Neural cell (in vitro differentiated cells): ENCODE data around the gene ADPRS. TPM values are rescaled to one million over a fixed set of nuclear protein-coding genes. Genes with fewer than 3 reads are reported as not detected.

Source experiments
- H2AFZ ChIP-seq: fragments of 200-600, 300-800 bp; sonication (generic), shearing (Covaris generic); 2 replicates; pipeline ENCODE4 v1.6.0; 2014; ENCODE audit warnings: low read depth, mild to moderate bottlenecking, antibody characterized with exemption, low read length, moderate library complexity
- H3F3A ChIP-seq: fragments of 200-600 bp; shearing (Covaris generic); 2 replicates; pipeline ENCODE4 v1.6.1; 2016; ENCODE audit warnings: mild to moderate bottlenecking, moderate library complexity, mixed read lengths, antibody characterized with exemption, low read length; ENCODE audit not compliant: insufficient read depth, poor library complexity, severe bottlenecking
- H3K27ac ChIP-seq: fragments of 200-600, 300-800 bp; sonication (generic), shearing (Covaris generic); 2 replicates; pipeline ENCODE4 v1.5.1; 2014; ENCODE audit warnings: mild to moderate bottlenecking, low read length, moderate library complexity
- H3K27me3 ChIP-seq: fragments of 300-800, 200-600 bp; sonication (generic), shearing (Covaris generic); 2 replicates; pipeline ENCODE4 v1.6.0; 2014; ENCODE audit warnings: mild to moderate bottlenecking, low read depth, low read length, moderate library complexity; ENCODE audit not compliant: insufficient read depth
- H3K36me3 ChIP-seq: fragments of 300-800, 200-600 bp; sonication (generic), shearing (Covaris generic); 2 replicates; pipeline ENCODE4 v1.5.1; 2014; ENCODE audit warnings: mild to moderate bottlenecking, antibody characterized with exemption, low read length, moderate library complexity; ENCODE audit not compliant: insufficient read depth
- H3K4me2 ChIP-seq: fragments of 300-800, 200-600 bp; sonication (generic), shearing (Covaris generic); 2 replicates; pipeline ENCODE4 v1.6.0; 2014; ENCODE audit warnings: mild to moderate bottlenecking, low read length
- H3K4me3 ChIP-seq: fragments of 300-800, 200-600 bp; sonication (generic), shearing (Covaris generic); 2 replicates; pipeline ENCODE4 v1.5.1; 2014; ENCODE audit warnings: mild to moderate bottlenecking, low read length, moderate library complexity
- H3K79me2 ChIP-seq: fragments of 200-600 bp; shearing (Covaris generic); replicated peaks from 2 replicates; pipeline ENCODE4 v1.6.0; 2014; ENCODE audit warnings: mild to moderate bottlenecking, low read length, moderate library complexity; ENCODE audit not compliant: insufficient read depth
- H3K9ac ChIP-seq: fragments of 300-800, 200-600 bp; sonication (generic), shearing (Covaris generic); 2 replicates; pipeline ENCODE4 v1.6.1; 2016; ENCODE audit warnings: mild to moderate bottlenecking, low read length, mixed read lengths
- H3K9me2 ChIP-seq: fragments of 200-600 bp; shearing (Covaris generic); 2 replicates; pipeline ENCODE4 v1.6.1; 2016; ENCODE audit warnings: mild to moderate bottlenecking, low read length, mixed read lengths; ENCODE audit not compliant: insufficient read depth
- H3K9me3 ChIP-seq: fragments of 200-600, 300-800 bp; sonication (generic), shearing (Covaris generic); 2 replicates; pipeline ENCODE4 v1.6.1; 2016; ENCODE audit warnings: mild to moderate bottlenecking, mixed run types, low read length, moderate library complexity, mixed read lengths
- H4K20me1 ChIP-seq: fragments of 200-600 bp; shearing (Covaris generic); 2 replicates; pipeline ENCODE4 v1.6.1; 2016; ENCODE audit warnings: mild to moderate bottlenecking, mixed run types; ENCODE audit not compliant: insufficient read depth
- EP300 ChIP-seq: fragments of 450-650 bp; conservative IDR thresholded peaks from 2 replicates; pipeline ENCODE4 v1.6.1; 2014; ENCODE audit warnings: antibody characterized with exemption, mild to moderate bottlenecking, moderate library complexity; ENCODE audit not compliant: poor library complexity, severe bottlenecking
- EZH2 ChIP-seq: fragments of 200-600, 300-800 bp; shearing (Covaris generic), sonication (generic); IDR thresholded peaks from 2 replicates; pipeline ENCODE4 v1.6.1; 2014; ENCODE audit warnings: antibody characterized with exemption, low read length, borderline replicate concordance, mild to moderate bottlenecking; ENCODE audit not compliant: insufficient read depth, poor library complexity, severe bottlenecking
- MXI1 ChIP-seq: fragments of 450-650 bp; conservative IDR thresholded peaks from 2 replicates; pipeline ENCODE4 v1.6.1; 2014; ENCODE audit warnings: antibody characterized with exemption, mild to moderate bottlenecking; ENCODE audit not compliant: poor library complexity, severe bottlenecking
- POLR2AphosphoS5 ChIP-seq: IDR thresholded peaks from 2 replicates; pipeline ENCODE4 v1.6.1; 2012
- RAD21 ChIP-seq: fragments of 450-650 bp; conservative IDR thresholded peaks from 2 replicates; pipeline ENCODE4 v1.6.1; 2014; ENCODE audit warnings: antibody characterized with exemption, mild to moderate bottlenecking, moderate library complexity
- SMC3 ChIP-seq: fragments of 450-650 bp; conservative IDR thresholded peaks from 2 replicates; pipeline ENCODE4 v1.6.1; 2014; ENCODE audit warnings: antibody characterized with exemption, mild to moderate bottlenecking, moderate library complexity; ENCODE audit not compliant: poor library complexity
- TAF1 ChIP-seq: IDR thresholded peaks from 2 replicates; pipeline ENCODE4 v1.6.1; 2012; ENCODE audit warnings: low read depth
- polyA plus RNA-seq: library from polyadenylated mRNA; depleted of rRNA; stranded (reverse); fragments of >200 nt; gene quantifications from 2 replicates; pipeline ENCODE4 v1.2.3, GENCODE V29; 2014
- TF ChIP-seq, protein P1 (sequence below): IDR thresholded peaks from 2 replicates; pipeline ENCODE4 v1.6.1; 2012; ENCODE audit warnings: borderline replicate concordance
- TF ChIP-seq, protein P2 (sequence below): fragments of 450-650 bp; IDR thresholded peaks from 2 replicates; pipeline ENCODE4 v1.5.1; 2014; ENCODE audit warnings: antibody characterized with exemption, mild to moderate bottlenecking, moderate library complexity; ENCODE audit not compliant: poor library complexity, severe bottlenecking

Gene ADPRS
- polyA plus RNA-seq, 1 donor from 2014 or later = 66.7 TPM

DNA sequence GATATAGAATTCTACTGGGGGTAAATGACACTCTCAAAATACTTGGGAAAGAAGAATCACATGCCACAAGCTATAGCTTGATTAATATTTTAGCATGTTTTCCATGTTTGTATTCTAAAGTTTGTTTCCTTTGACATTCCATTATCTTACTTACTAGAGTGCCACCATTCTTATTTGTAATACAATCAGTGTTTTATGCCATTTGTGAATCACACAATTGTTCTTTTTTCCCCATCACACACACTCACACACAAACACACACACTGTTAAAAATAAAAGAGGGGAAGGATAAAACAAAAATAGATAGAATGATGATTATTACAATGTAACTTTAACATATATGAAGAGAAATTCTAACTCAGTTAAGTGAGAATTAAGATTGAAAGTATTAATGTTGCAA, 20.8 kb upstream of the ADPRS start:
- no peaks in the 10 kb centered on the region for H3K79me2 ChIP-seq
- H3K27ac ChIP-seq = no peak overlapping the region
- no peaks in the 10 kb centered on the region for H3K27me3 ChIP-seq
- no peaks in the 10 kb centered on the region for H3K36me3 ChIP-seq
- no peaks in the 10 kb centered on the region for H3F3A ChIP-seq
- H3K9ac ChIP-seq = no peak overlapping the region
- H3K9me2 ChIP-seq = no peaks in the 10 kb centered on the region
- H4K20me1 ChIP-seq = no peaks in the 10 kb centered on the region
- no peak for TF ChIP-seq EZH2
- no peak for TF ChIP-seq RAD21
- no peak for TF ChIP-seq MXI1
- no peak for TF ChIP-seq TAF1
- no peak for TF ChIP-seq POLR2AphosphoS5
- no peak for TF ChIP-seq EP300
- TF ChIP-seq, protein P1, sequence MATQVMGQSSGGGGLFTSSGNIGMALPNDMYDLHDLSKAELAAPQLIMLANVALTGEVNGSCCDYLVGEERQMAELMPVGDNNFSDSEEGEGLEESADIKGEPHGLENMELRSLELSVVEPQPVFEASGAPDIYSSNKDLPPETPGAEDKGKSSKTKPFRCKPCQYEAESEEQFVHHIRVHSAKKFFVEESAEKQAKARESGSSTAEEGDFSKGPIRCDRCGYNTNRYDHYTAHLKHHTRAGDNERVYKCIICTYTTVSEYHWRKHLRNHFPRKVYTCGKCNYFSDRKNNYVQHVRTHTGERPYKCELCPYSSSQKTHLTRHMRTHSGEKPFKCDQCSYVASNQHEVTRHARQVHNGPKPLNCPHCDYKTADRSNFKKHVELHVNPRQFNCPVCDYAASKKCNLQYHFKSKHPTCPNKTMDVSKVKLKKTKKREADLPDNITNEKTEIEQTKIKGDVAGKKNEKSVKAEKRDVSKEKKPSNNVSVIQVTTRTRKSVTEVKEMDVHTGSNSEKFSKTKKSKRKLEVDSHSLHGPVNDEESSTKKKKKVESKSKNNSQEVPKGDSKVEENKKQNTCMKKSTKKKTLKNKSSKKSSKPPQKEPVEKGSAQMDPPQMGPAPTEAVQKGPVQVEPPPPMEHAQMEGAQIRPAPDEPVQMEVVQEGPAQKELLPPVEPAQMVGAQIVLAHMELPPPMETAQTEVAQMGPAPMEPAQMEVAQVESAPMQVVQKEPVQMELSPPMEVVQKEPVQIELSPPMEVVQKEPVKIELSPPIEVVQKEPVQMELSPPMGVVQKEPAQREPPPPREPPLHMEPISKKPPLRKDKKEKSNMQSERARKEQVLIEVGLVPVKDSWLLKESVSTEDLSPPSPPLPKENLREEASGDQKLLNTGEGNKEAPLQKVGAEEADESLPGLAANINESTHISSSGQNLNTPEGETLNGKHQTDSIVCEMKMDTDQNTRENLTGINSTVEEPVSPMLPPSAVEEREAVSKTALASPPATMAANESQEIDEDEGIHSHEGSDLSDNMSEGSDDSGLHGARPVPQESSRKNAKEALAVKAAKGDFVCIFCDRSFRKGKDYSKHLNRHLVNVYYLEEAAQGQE = no peak
- TF ChIP-seq, protein P2, sequence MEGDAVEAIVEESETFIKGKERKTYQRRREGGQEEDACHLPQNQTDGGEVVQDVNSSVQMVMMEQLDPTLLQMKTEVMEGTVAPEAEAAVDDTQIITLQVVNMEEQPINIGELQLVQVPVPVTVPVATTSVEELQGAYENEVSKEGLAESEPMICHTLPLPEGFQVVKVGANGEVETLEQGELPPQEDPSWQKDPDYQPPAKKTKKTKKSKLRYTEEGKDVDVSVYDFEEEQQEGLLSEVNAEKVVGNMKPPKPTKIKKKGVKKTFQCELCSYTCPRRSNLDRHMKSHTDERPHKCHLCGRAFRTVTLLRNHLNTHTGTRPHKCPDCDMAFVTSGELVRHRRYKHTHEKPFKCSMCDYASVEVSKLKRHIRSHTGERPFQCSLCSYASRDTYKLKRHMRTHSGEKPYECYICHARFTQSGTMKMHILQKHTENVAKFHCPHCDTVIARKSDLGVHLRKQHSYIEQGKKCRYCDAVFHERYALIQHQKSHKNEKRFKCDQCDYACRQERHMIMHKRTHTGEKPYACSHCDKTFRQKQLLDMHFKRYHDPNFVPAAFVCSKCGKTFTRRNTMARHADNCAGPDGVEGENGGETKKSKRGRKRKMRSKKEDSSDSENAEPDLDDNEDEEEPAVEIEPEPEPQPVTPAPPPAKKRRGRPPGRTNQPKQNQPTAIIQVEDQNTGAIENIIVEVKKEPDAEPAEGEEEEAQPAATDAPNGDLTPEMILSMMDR = no peak
- TF ChIP-seq SMC3 = no peak
- no peak overlapping the region for H3K4me2 ChIP-seq
- no peak overlapping the region for H2AFZ ChIP-seq
- no peaks in the 10 kb centered on the region for H3K9me3 ChIP-seq
- no peak overlapping the region for H3K4me3 ChIP-seq

DNA sequence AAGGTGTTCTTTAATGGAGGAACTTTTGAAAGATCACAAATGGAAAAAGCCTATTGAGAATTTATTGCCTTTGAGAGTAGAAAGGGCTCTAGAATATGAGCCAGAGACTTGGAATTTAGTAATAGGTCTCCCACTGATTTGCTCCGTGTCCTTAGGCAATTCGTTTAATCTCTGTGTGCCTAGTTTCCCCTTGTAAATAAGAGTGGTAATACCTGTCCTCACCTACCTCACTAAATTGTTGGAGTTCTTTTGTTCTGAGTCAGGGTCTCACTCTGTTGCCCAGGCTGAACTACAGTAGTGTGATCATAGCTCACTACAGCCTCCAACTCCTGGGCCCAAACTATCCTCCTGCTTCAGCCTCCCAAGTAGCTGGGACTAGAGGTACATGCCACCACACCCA, 19.8 kb upstream of the ADPRS start:
- TF ChIP-seq POLR2AphosphoS5 (no peak), SMC3 (no peak)
- TF ChIP-seq, protein P2 = no peak
- Histone ChIP-seq H3K27ac (no peak overlapping the region), H3K9ac (no peak overlapping the region)

More for the DNA sequence above, 19.8 kb upstream of the ADPRS start:
- no peaks in the 10 kb centered on the region for H3K79me2 ChIP-seq
- H4K20me1 ChIP-seq = no peaks in the 10 kb centered on the region
- no peaks in the 10 kb centered on the region for H3K9me2 ChIP-seq
- no peaks in the 10 kb centered on the region for H3F3A ChIP-seq
- H3K36me3 ChIP-seq = no peaks in the 10 kb centered on the region
- no peak overlapping the region for H3K4me3 ChIP-seq
- no peaks in the 10 kb centered on the region for H3K27me3 ChIP-seq
- H2AFZ ChIP-seq = no peak overlapping the region
- H3K4me2 ChIP-seq = no peak overlapping the region
- H3K9me3 ChIP-seq = no peaks in the 10 kb centered on the region
